Measurements from ENCODE around the gene PCNT. TPM values are rescaled to one million over a fixed set of nuclear protein-coding genes. Genes with fewer than 3 reads are reported as not detected.
A peak's percentile ranks its signal among the peaks of the same experiment; 100 is the strongest.

PCNT gene
- total RNA-seq, 3 donors from 2014 or later, result 25.2 to 31.0 (median 28.5) TPM

- no peaks in the 10 kb centered on the region for H3K27me3 ChIP-seq
- intact Hi-C loops (cut with DNase I; ENCODE audit: low total_unique reads), result no loop called here
- H3K27ac ChIP-seq, result peak overlapping the region; percentile 95 to 96
- no peak for TF ChIP-seq POLR2A (IDR thresholded peaks at IDR 0.05)
- no peak for TF ChIP-seq CTCF (IDR thresholded peaks at IDR 0.05)
- TF ChIP-seq POLR2AphosphoS5 (IDR thresholded peaks at IDR 0.05), result no peak
- H3K9me3 ChIP-seq, result no peaks in the 10 kb centered on the region
- H3K4me1 ChIP-seq, result peaks cover 3 to 11% of the 10 kb centered on the region in 2 donors
- no peaks in the 10 kb centered on the region for H3K36me3 ChIP-seq
- peak overlapping the region; percentile 76 to 98 (median 80) for H3K4me3 ChIP-seq
- DNase-seq (ENCODE audit: low spot score in 2 of 2), result peak; percentile 80 to 85
Measured at GRCh38 chr21:46324390-46325072, 575 bp downstream of the PCNT start.

- DNase-seq (ENCODE audit: low spot score in 2 of 2), result peak in 1 of 2 donors; percentile 26
Measured at GRCh38 chr21:46325073-46325912, 1.3 kb downstream of the PCNT start.

GRCh38 chr21:46326110-46326703 lies 2.3 kb downstream of the PCNT start:
- Histone ChIP-seq H3K9me3 (no peaks in the 10 kb centered on the region), H3K4me1 (peaks cover 3 to 11% of the 10 kb centered on the region in 2 donors), H3K36me3 (no peaks in the 10 kb centered on the region), H3K4me3 (no peak overlapping the region), H3K27ac (no peak overlapping the region), H3K27me3 (no peaks in the 10 kb centered on the region)
- intact Hi-C loops (cut with DNase I; ENCODE audit: low total_unique reads), result no loop called here
- DNase-seq (ENCODE audit: low spot score in 2 of 2), result no peak
- no peak for TF ChIP-seq CTCF (IDR thresholded peaks at IDR 0.05)
- TF ChIP-seq POLR2A (IDR thresholded peaks at IDR 0.05), result no peak
- no peak for TF ChIP-seq POLR2AphosphoS5 (IDR thresholded peaks at IDR 0.05)

More at GRCh38 chr21:46325073-46325912, 1.3 kb downstream of the PCNT start:
- peaks cover 3 to 11% of the 10 kb centered on the region in 2 donors for H3K4me1 ChIP-seq
- no peaks in the 10 kb centered on the region for H3K27me3 ChIP-seq
- no peaks in the 10 kb centered on the region for H3K36me3 ChIP-seq
- TF ChIP-seq CTCF (IDR thresholded peaks at IDR 0.05) (peak in 2 of 3 donors; percentile 5 to 16), POLR2AphosphoS5 (IDR thresholded peaks at IDR 0.05) (no peak)
- H3K4me3 ChIP-seq, result peak overlapping the region; percentile 76 to 98 (median 80)
- intact Hi-C loops (cut with DNase I; ENCODE audit: low total_unique reads), result no loop called here
- H3K27ac ChIP-seq, result peak overlapping the region; percentile 54 to 96
- H3K9me3 ChIP-seq, result no peaks in the 10 kb centered on the region

- TF ChIP-seq POLR2A (IDR thresholded peaks at IDR 0.05) (no peak), POLR2AphosphoS5 (IDR thresholded peaks at IDR 0.05) (no peak), CTCF (IDR thresholded peaks at IDR 0.05) (no peak)
- intact Hi-C loops (cut with DNase I; ENCODE audit: low total_unique reads), result no loop called here
- Histone ChIP-seq H3K36me3 (no peaks in the 10 kb centered on the region), H3K27ac (no peak overlapping the region), H3K9me3 (no peaks in the 10 kb centered on the region), H3K4me1 (peaks cover 3% of the 10 kb centered on the region in 2 donors), H3K27me3 (no peaks in the 10 kb centered on the region), H3K4me3 (no peak overlapping the region)
- DNase-seq (ENCODE audit: low spot score in 2 of 2), result no peak
Measured at GRCh38 chr21:46327711-46328110, 3.8 kb downstream of the PCNT start.

Measured in breast epithelium (tissue), 4 donors.